GOT3 (cell line): ENCODE results near the gene NEB.
"Not testable (repeated sequence)": the region's sequence is repeated elsewhere in the genome, so short reads cannot be mapped to it uniquely, and the experiment has no call there.

Source experiments
- DNase-seq: peaks from one replicate; lab custom pipeline; 2025; ENCODE audit warnings: mixed read lengths; lab: John Stamatoyannopoulos, UW

The NEB gene

GRCh38 chr2:151609705-151610104 is 124.6 kb downstream of the NEB start:
- DNase-seq: no peak

- not testable (repeated sequence) for DNase-seq
Measured at GRCh38 chr2:151607459-151608424, 126.5 kb downstream of the NEB start.

GRCh38 chr2:151603530-151603929 is 130.7 kb downstream of the NEB start:
- not testable (repeated sequence) for DNase-seq

GRCh38 chr2:151602402-151602801 is 131.9 kb downstream of the NEB start:
- not testable (repeated sequence) for DNase-seq

GRCh38 chr2:151601803-151602202 is 132.5 kb downstream of the NEB start:
- not testable (repeated sequence) for DNase-seq

- DNase-seq: not testable (repeated sequence)
Measured at GRCh38 chr2:151596903-151597608, 137.2 kb downstream of the NEB start.

- DNase-seq: not testable (repeated sequence)
Measured at GRCh38 chr2:151591908-151592255, 142.4 kb downstream of the NEB start.

GRCh38 chr2:151591250-151591907 is 142.9 kb downstream of the NEB start:
- DNase-seq: not testable (repeated sequence)

GRCh38 chr2:151581300-151581699 is 153.0 kb downstream of the NEB start:
- not testable (repeated sequence) for DNase-seq

GRCh38 chr2:151580697-151581096 is 153.6 kb downstream of the NEB start:
- DNase-seq: not testable (repeated sequence)

GRCh38 chr2:151577116-151577515 is 157.2 kb downstream of the NEB start:
- no peak for DNase-seq

GRCh38 chr2:151576080-151576479 is 158.2 kb downstream of the NEB start:
- no peak for DNase-seq

- no peak for DNase-seq
Measured at GRCh38 chr2:151575338-151575737, 158.9 kb downstream of the NEB start.

- DNase-seq: no peak
Measured at GRCh38 chr2:151570191-151570590, 164.1 kb downstream of the NEB start.

- no peak for DNase-seq
Measured at GRCh38 chr2:151569167-151569566, 165.1 kb downstream of the NEB start.

- no peak for DNase-seq
Measured at GRCh38 chr2:151568501-151568900, 165.8 kb downstream of the NEB start.

- no peak for DNase-seq
Measured at GRCh38 chr2:151567006-151567405, 167.3 kb downstream of the NEB start.

GRCh38 chr2:151562398-151562797 is 171.9 kb downstream of the NEB start:
- no peak for DNase-seq

- DNase-seq: no peak
Measured at GRCh38 chr2:151560289-151560688, 174.0 kb downstream of the NEB start.

- not testable (repeated sequence) for DNase-seq
Measured at GRCh38 chr2:151559431-151559830, 174.8 kb downstream of the NEB start.

- not testable (repeated sequence) for DNase-seq
Measured at GRCh38 chr2:151557883-151558282, 176.4 kb downstream of the NEB start.

- DNase-seq: no peak
Measured at GRCh38 chr2:151556121-151556520, 178.2 kb downstream of the NEB start.
